HepG2 (cell line): ENCODE results near the gene WDR49. TPM values are rescaled to one million over a fixed set of nuclear protein-coding genes. Genes with fewer than 3 reads are reported as not detected.

Source experiments
- CCAR2 ChIP-seq: fragments of 200-400 bp; formaldehyde crosslinking; optimal IDR thresholded peaks from 2 replicates; pipeline ENCODE3; 2018; ENCODE audit warnings: low read depth, mild to moderate bottlenecking, low read length, moderate library complexity
- SP4 ChIP-seq: sonication (generic); formaldehyde crosslinking; IDR thresholded peaks from 2 replicates; pipeline ENCODE4 v1.8.1; 2023; ENCODE audit warnings: mild to moderate bottlenecking, missing genetic modification reagents
- ZNF790 ChIP-seq: sonication (generic); formaldehyde crosslinking; IDR thresholded peaks from 2 replicates; pipeline ENCODE4 v1.8.0; 2022; ENCODE audit warnings: missing genetic modification reagents, mild to moderate bottlenecking, borderline replicate concordance
- ZSCAN30 ChIP-seq: sonication (generic); formaldehyde crosslinking; IDR thresholded peaks from 2 replicates; pipeline ENCODE4 v1.5.0; 2020; ENCODE audit warnings: mild to moderate bottlenecking, missing genetic modification reagents
- polyA plus RNA-seq, 8 experiments: library from polyadenylated mRNA; depleted of rRNA in 3 of 8; stranded (reverse) in 7 of 8; unstranded in 1 of 8; fragments of >200 nt; fragmentation: Illumina TruSeq in 4 of 8; extraction: Trizol in 4 of 8; gene quantifications; 2 replicates each; pipeline versions ENCODE4 v1.2.1 to v1.2.3, GENCODE V29; 2011 to 2016; ENCODE audit warnings: low read depth in 4 of 8, missing spikeins in 1 of 8, mixed read lengths in 1 of 8; ENCODE audit not compliant: insufficient read depth in 1 of 8
- total RNA-seq, 5 experiments: library from RNA; depleted of rRNA; stranded (reverse); fragments of >200 nt; fragmentation: Illumina TruSeq; extraction: Trizol; gene quantifications; 2 replicates each; pipeline ENCODE4 v1.2.3, GENCODE V29; 2016; ENCODE audit warnings: low read depth in 1 of 5
- TF ChIP-seq, protein P1 (sequence below): sonication (generic); formaldehyde crosslinking; IDR thresholded peaks from 2 replicates; pipeline ENCODE4 v1.4.0; 2020; ENCODE audit warnings: low read depth, mild to moderate bottlenecking, missing genetic modification reagents
- TF ChIP-seq, protein P2 (sequence below), 2 experiments: sonication (generic) in 1 of 2; formaldehyde crosslinking in 1 of 2; IDR thresholded peaks; 2 replicates each; pipeline versions ENCODE4 v1.6.1 to v1.9.0; 2014 to 2022; ENCODE audit warnings: antibody characterized with exemption in 1 of 2, borderline replicate concordance in 1 of 2, inconsistent platforms in 1 of 2, low read depth in 1 of 2, missing genetic modification reagents in 1 of 2

Gene WDR49
- total and polyA plus RNA-seq, 2 of the 13 experiments (the other 11 are each of a cell fraction or from before 2014, with no cell fraction given): 0.04 TPM; not detected in 1

DNA sequence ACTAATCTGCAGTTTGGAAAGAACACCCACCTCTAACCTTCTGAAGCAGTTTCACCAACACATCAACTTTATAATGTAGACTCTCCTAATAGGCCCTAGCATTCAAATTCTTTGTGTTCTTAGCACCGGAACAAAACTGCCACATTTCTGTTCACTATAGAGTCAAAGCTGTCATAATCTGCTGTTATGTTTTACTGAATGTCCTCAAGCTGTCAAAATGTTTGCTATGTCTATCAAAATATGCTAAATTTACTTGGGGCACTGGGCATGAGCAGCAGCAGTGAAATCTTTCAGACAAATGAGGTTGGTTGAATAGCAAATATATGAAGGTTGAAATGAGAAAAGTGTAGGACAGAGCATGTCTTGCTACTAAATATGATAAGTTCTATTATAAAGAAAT, 1.9 kb downstream of the WDR49 start (continued):
- TF ChIP-seq, protein P1, sequence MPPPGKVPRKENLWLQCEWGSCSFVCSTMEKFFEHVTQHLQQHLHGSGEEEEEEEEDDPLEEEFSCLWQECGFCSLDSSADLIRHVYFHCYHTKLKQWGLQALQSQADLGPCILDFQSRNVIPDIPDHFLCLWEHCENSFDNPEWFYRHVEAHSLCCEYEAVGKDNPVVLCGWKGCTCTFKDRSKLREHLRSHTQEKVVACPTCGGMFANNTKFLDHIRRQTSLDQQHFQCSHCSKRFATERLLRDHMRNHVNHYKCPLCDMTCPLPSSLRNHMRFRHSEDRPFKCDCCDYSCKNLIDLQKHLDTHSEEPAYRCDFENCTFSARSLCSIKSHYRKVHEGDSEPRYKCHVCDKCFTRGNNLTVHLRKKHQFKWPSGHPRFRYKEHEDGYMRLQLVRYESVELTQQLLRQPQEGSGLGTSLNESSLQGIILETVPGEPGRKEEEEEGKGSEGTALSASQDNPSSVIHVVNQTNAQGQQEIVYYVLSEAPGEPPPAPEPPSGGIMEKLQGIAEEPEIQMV (CRISPR knock-in tag): no peak
- TF ChIP-seq ZSCAN30 (CRISPR knock-in tag) (no peak), SP4 (CRISPR knock-in tag) (no peak), CCAR2 (no peak), ZNF790 (CRISPR knock-in tag) (no peak)
- TF ChIP-seq, protein P2, sequence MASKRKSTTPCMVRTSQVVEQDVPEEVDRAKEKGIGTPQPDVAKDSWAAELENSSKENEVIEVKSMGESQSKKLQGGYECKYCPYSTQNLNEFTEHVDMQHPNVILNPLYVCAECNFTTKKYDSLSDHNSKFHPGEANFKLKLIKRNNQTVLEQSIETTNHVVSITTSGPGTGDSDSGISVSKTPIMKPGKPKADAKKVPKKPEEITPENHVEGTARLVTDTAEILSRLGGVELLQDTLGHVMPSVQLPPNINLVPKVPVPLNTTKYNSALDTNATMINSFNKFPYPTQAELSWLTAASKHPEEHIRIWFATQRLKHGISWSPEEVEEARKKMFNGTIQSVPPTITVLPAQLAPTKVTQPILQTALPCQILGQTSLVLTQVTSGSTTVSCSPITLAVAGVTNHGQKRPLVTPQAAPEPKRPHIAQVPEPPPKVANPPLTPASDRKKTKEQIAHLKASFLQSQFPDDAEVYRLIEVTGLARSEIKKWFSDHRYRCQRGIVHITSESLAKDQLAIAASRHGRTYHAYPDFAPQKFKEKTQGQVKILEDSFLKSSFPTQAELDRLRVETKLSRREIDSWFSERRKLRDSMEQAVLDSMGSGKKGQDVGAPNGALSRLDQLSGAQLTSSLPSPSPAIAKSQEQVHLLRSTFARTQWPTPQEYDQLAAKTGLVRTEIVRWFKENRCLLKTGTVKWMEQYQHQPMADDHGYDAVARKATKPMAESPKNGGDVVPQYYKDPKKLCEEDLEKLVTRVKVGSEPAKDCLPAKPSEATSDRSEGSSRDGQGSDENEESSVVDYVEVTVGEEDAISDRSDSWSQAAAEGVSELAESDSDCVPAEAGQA (IDR thresholded peaks at IDR 0.05; ENCODE audit: low read depth): no peak
- TF ChIP-seq, protein P2 (CRISPR knock-in tag; IDR thresholded peaks at IDR 0.05; ENCODE audit: borderline replicate concordance): no peak
